NCI-H2029 (cell line): ENCODE data around the gene CNR2.
"Not testable (repeated sequence)": the region's sequence is repeated elsewhere in the genome, so short reads cannot be mapped to it uniquely, and the experiment has no call there.

Experiments used
- DNase-seq: peaks from one replicate; lab custom pipeline; 2025; lab: John Stamatoyannopoulos, UW

CNR2 gene

GRCh38 chr1:23913212-23913880 is at the start of gene CNR2:
Gene CNR2, minus strand, starts transcription at chr1:23913362. Its CDS starts 37,745 bp downstream, at chr1:23875617.
- DNase-seq = no peak

GRCh38 chr1:23960291-23961020 is 47.3 kb upstream of the CNR2 start:
- DNase-seq = no peak

- DNase-seq = peak; percentile 85
Observed at GRCh38 chr1:23959461-23960290, 46.5 kb upstream of the CNR2 start, which contains the start of gene PNRC2. Gene PNRC2, plus strand, starts transcription at chr1:23959828. Its CDS starts 1,630 bp downstream, at chr1:23961458.

GRCh38 chr1:23958810-23959460 is 45.8 kb upstream of the CNR2 start:
- DNase-seq = peak; percentile 74

GRCh38 chr1:23958040-23958809 is 45.1 kb upstream of the CNR2 start:
- not testable (repeated sequence) for DNase-seq

- DNase-seq = no peak
Observed at GRCh38 chr1:23957096-23957495, 43.9 kb upstream of the CNR2 start.

- DNase-seq = no peak
Observed at GRCh38 chr1:23953020-23953419, 39.9 kb upstream of the CNR2 start.

- DNase-seq = no peak
Observed at GRCh38 chr1:23947366-23947765, 34.2 kb upstream of the CNR2 start.

GRCh38 chr1:23936481-23937176 is 23.5 kb upstream of the CNR2 start:
- DNase-seq = no peak

GRCh38 chr1:23931491-23931880 is 18.3 kb upstream of the CNR2 start:
- DNase-seq = no peak

- no peak for DNase-seq
Observed at GRCh38 chr1:23930861-23931490, 17.8 kb upstream of the CNR2 start.

GRCh38 chr1:23930270-23930669 is 17.1 kb upstream of the CNR2 start:
- DNase-seq = no peak

- no peak for DNase-seq
Observed at GRCh38 chr1:23928789-23929188, 15.6 kb upstream of the CNR2 start.

- DNase-seq = no peak
Observed at GRCh38 chr1:23927097-23927496, 13.9 kb upstream of the CNR2 start.

GRCh38 chr1:23925279-23925678 is 12.1 kb upstream of the CNR2 start:
- DNase-seq = no peak

GRCh38 chr1:23924601-23925000 is 11.4 kb upstream of the CNR2 start:
- DNase-seq = no peak

GRCh38 chr1:23923592-23924499 is 10.7 kb upstream of the CNR2 start:
- DNase-seq = no peak

GRCh38 chr1:23922321-23922943 is 9.3 kb upstream of the CNR2 start:
- DNase-seq = no peak
